ENCODE data around the gene GRWD1.
A peak's percentile ranks its signal among the peaks of the same experiment; 100 is the strongest.

The GRWD1 gene

GRCh38 chr19:48445606-48446481, at the start of gene GRWD1:
GRWD1 (plus strand) TSS chr19:48445983; CDS start chr19:48446006, 23 bp downstream.
- Histone ChIP-seq H3K4me1 (ENCODE audit: control insufficient read depth, insufficient read depth, low read length) (peaks cover 14% of the 10 kb centered on the region), H3K4me3 (ENCODE audit: low read length) (peak within 1 kb of the TSS; percentile 94), H3K9ac (ENCODE audit: low read length) (peak within 1 kb of the TSS; percentile 95), H3K27me3 (replicated peaks; ENCODE audit: control insufficient read depth, insufficient read depth, low read length) (no peaks in the 10 kb centered on the region), H3K9me3 (ENCODE audit: control insufficient read depth, low read length) (no peaks in the 10 kb centered on the region), H3K36me3 (ENCODE audit: control insufficient read depth, insufficient read depth, low read length, severe bottlenecking) (peaks cover 36% of the 10 kb centered on the region)
- DNase-seq (ENCODE audit: low read depth), result peak; percentile 93

- peaks cover 4% of the 10 kb centered on the region for H3K27me3 ChIP-seq (replicated peaks; ENCODE audit: control insufficient read depth, insufficient read depth, low read length)
- H3K9me3 ChIP-seq (ENCODE audit: control insufficient read depth, low read length), result no peaks in the 10 kb centered on the region
- H3K4me3 ChIP-seq (ENCODE audit: low read length), result no peak overlapping the region
- H3K4me1 ChIP-seq (ENCODE audit: control insufficient read depth, insufficient read depth, low read length), result peaks cover 18% of the 10 kb centered on the region
- H3K36me3 ChIP-seq (ENCODE audit: control insufficient read depth, insufficient read depth, low read length, severe bottlenecking), result no peaks in the 10 kb centered on the region
- DNase-seq (ENCODE audit: low read depth), result no peak
- no peak overlapping the region for H3K9ac ChIP-seq (ENCODE audit: low read length)
Measured at GRCh38 chr19:48396016-48396823, 49.6 kb upstream of the GRWD1 start.

GRCh38 chr19:48396824-48397176, 49.0 kb upstream of the GRWD1 start:
- Histone ChIP-seq H3K4me1 (ENCODE audit: control insufficient read depth, insufficient read depth, low read length) (peaks cover 18% of the 10 kb centered on the region), H3K9me3 (ENCODE audit: control insufficient read depth, low read length) (no peaks in the 10 kb centered on the region), H3K36me3 (ENCODE audit: control insufficient read depth, insufficient read depth, low read length, severe bottlenecking) (no peaks in the 10 kb centered on the region), H3K27me3 (replicated peaks; ENCODE audit: control insufficient read depth, insufficient read depth, low read length) (peaks cover 4% of the 10 kb centered on the region), H3K9ac (ENCODE audit: low read length) (peak overlapping the region; percentile 94), H3K4me3 (ENCODE audit: low read length) (no peak overlapping the region)
- no peak for DNase-seq (ENCODE audit: low read depth)

GRCh38 chr19:48397263-48398101, 48.3 kb upstream of the GRWD1 start:
- Histone ChIP-seq H3K4me1 (ENCODE audit: control insufficient read depth, insufficient read depth, low read length) (peaks cover 18% of the 10 kb centered on the region), H3K36me3 (ENCODE audit: control insufficient read depth, insufficient read depth, low read length, severe bottlenecking) (no peaks in the 10 kb centered on the region), H3K9me3 (ENCODE audit: control insufficient read depth, low read length) (no peaks in the 10 kb centered on the region), H3K4me3 (ENCODE audit: low read length) (peak overlapping the region; percentile 79), H3K9ac (ENCODE audit: low read length) (peak overlapping the region; percentile 94), H3K27me3 (replicated peaks; ENCODE audit: control insufficient read depth, insufficient read depth, low read length) (peaks cover 4% of the 10 kb centered on the region)
- DNase-seq (ENCODE audit: low read depth), result no peak

- H3K27me3 ChIP-seq (replicated peaks; ENCODE audit: control insufficient read depth, insufficient read depth, low read length), result peaks cover 4% of the 10 kb centered on the region
- H3K9me3 ChIP-seq (ENCODE audit: control insufficient read depth, low read length), result no peaks in the 10 kb centered on the region
- peaks cover 18% of the 10 kb centered on the region for H3K4me1 ChIP-seq (ENCODE audit: control insufficient read depth, insufficient read depth, low read length)
- no peak for DNase-seq (ENCODE audit: low read depth)
- peak overlapping the region; percentile 94 for H3K9ac ChIP-seq (ENCODE audit: low read length)
- no peaks in the 10 kb centered on the region for H3K36me3 ChIP-seq (ENCODE audit: control insufficient read depth, insufficient read depth, low read length, severe bottlenecking)
- peak overlapping the region; percentile 79 for H3K4me3 ChIP-seq (ENCODE audit: low read length)
Measured at GRCh38 chr19:48398102-48398374, 47.7 kb upstream of the GRWD1 start.

- Histone ChIP-seq H3K4me1 (ENCODE audit: control insufficient read depth, insufficient read depth, low read length) (peaks cover 18% of the 10 kb centered on the region), H3K9me3 (ENCODE audit: control insufficient read depth, low read length) (no peaks in the 10 kb centered on the region), H3K9ac (ENCODE audit: low read length) (peak overlapping the region; percentile 94), H3K27me3 (replicated peaks; ENCODE audit: control insufficient read depth, insufficient read depth, low read length) (peaks cover 4% of the 10 kb centered on the region), H3K36me3 (ENCODE audit: control insufficient read depth, insufficient read depth, low read length, severe bottlenecking) (no peaks in the 10 kb centered on the region), H3K4me3 (ENCODE audit: low read length) (peak overlapping the region; percentile 79)
- DNase-seq (ENCODE audit: low read depth), result peak; percentile 58
Measured at GRCh38 chr19:48398375-48399235, 47.2 kb upstream of the GRWD1 start.

GRCh38 chr19:48400018-48400742, 45.6 kb upstream of the GRWD1 start:
- DNase-seq (ENCODE audit: low read depth), result no peak
- Histone ChIP-seq H3K27me3 (replicated peaks; ENCODE audit: control insufficient read depth, insufficient read depth, low read length) (no peaks in the 10 kb centered on the region), H3K4me3 (ENCODE audit: low read length) (peak overlapping the region; percentile 78), H3K9ac (ENCODE audit: low read length) (peak overlapping the region; percentile 82), H3K9me3 (ENCODE audit: control insufficient read depth, low read length) (no peaks in the 10 kb centered on the region), H3K36me3 (ENCODE audit: control insufficient read depth, insufficient read depth, low read length, severe bottlenecking) (no peaks in the 10 kb centered on the region), H3K4me1 (ENCODE audit: control insufficient read depth, insufficient read depth, low read length) (peaks cover 14% of the 10 kb centered on the region)

GRCh38 chr19:48401287-48401686, 44.5 kb upstream of the GRWD1 start:
- H3K9ac ChIP-seq (ENCODE audit: low read length), result no peak overlapping the region
- no peaks in the 10 kb centered on the region for H3K27me3 ChIP-seq (replicated peaks; ENCODE audit: control insufficient read depth, insufficient read depth, low read length)
- DNase-seq (ENCODE audit: low read depth), result no peak
- no peaks in the 10 kb centered on the region for H3K36me3 ChIP-seq (ENCODE audit: control insufficient read depth, insufficient read depth, low read length, severe bottlenecking)
- no peak overlapping the region for H3K4me3 ChIP-seq (ENCODE audit: low read length)
- H3K9me3 ChIP-seq (ENCODE audit: control insufficient read depth, low read length), result no peaks in the 10 kb centered on the region
- H3K4me1 ChIP-seq (ENCODE audit: control insufficient read depth, insufficient read depth, low read length), result peaks cover 14% of the 10 kb centered on the region

- no peaks in the 10 kb centered on the region for H3K27me3 ChIP-seq (replicated peaks; ENCODE audit: control insufficient read depth, insufficient read depth, low read length)
- no peak overlapping the region for H3K9ac ChIP-seq (ENCODE audit: low read length)
- H3K4me1 ChIP-seq (ENCODE audit: control insufficient read depth, insufficient read depth, low read length), result peaks cover 3% of the 10 kb centered on the region
- H3K4me3 ChIP-seq (ENCODE audit: low read length), result no peak overlapping the region
- no peaks in the 10 kb centered on the region for H3K9me3 ChIP-seq (ENCODE audit: control insufficient read depth, low read length)
- peak; percentile 55 for DNase-seq (ENCODE audit: low read depth)
- H3K36me3 ChIP-seq (ENCODE audit: control insufficient read depth, insufficient read depth, low read length, severe bottlenecking), result no peaks in the 10 kb centered on the region
Measured at GRCh38 chr19:48403606-48404005, 42.2 kb upstream of the GRWD1 start.
